Gastroesophageal sphincter (tissue), 4 donors: ENCODE results near the gene VSTM2L. TPM values are rescaled to one million over a fixed set of nuclear protein-coding genes. Genes with fewer than 3 reads are reported as not detected.

ENCODE experiments used
- ATAC-seq: fragments of 150-250 bp; one replicate; pipeline ENCODE4 v1.9.1; 2016; ENCODE audit warnings: mild to moderate bottlenecking, moderate library complexity
- H3K27ac ChIP-seq, 4 donors: fragments of 200-600 bp; sonication (generic) in 3 of 4; 1 replicate in 3 of 4; 2 replicates in 1 of 4; pipeline ENCODE4 v1.5.1; 2016 to 2019
- H3K27me3 ChIP-seq: fragments of 200-600 bp; sonication (generic); one replicate; pipeline ENCODE4 v1.5.1; 2019
- H3K36me3 ChIP-seq, 2 donors: fragments of 200-600 bp; sonication (generic); one replicate each; pipeline ENCODE4 v1.5.1; 2019; ENCODE audit warnings: control low read depth in 1 of 2
- H3K4me1 ChIP-seq, 3 donors: fragments of 200-600 bp; sonication (generic); 1 replicate in 2 of 3; 2 replicates in 1 of 3; pipeline ENCODE4 v1.5.1; 2016 to 2019; ENCODE audit warnings: control low read depth in 2 of 3
- H3K4me3 ChIP-seq, 2 donors: fragments of 200-600 bp; sonication (generic); one replicate each; pipeline ENCODE4 v1.5.1; 2019; ENCODE audit warnings: mild to moderate bottlenecking in 1 of 2, moderate library complexity in 1 of 2
- H3K9me3 ChIP-seq, 3 donors: fragments of 200-600 bp; sonication (generic); one replicate each; pipeline ENCODE4 v1.5.1; 2017 to 2019; ENCODE audit warnings: control low read depth in 2 of 3
- EP300 ChIP-seq: sonication (generic); formaldehyde crosslinking; IDR thresholded peaks from one replicate; pipeline ENCODE4 v1.6.1; 2017; ENCODE audit warnings: antibody characterized with exemption, mild to moderate bottlenecking
- POLR2A ChIP-seq, 2 donors: fragments of 450-650 bp; IDR thresholded peaks; one replicate each; pipeline ENCODE4 v1.6.1; 2017; ENCODE audit warnings: antibody characterized with exemption in 2 of 2, mild to moderate bottlenecking in 2 of 2, moderate library complexity in 1 of 2
- POLR2AphosphoS5 ChIP-seq: sonication (generic); formaldehyde crosslinking; IDR thresholded peaks from one replicate; pipeline ENCODE4 v1.6.1; 2017; ENCODE audit warnings: antibody characterized with exemption
- WGBS, 2 donors: methylation state at CpG; one replicate each; pipeline ENCODE4 v1.1.5; 2018; ENCODE audit warnings: low coverage in 1 of 2; 5-methylcytosine and 5-hydroxymethylcytosine counted together
- total RNA-seq, 4 donors: library from RNA; depleted of rRNA; stranded (reverse); fragments of >200 nt; gene quantifications; one replicate each; pipeline ENCODE4 v1.1.0, GENCODE V29; 2016
- TF ChIP-seq, protein P1 (sequence below), 4 experiments: fragments of 200-600 bp in 2 of 4; fragments of 450-650 bp in 2 of 4; sonication (generic) in 1 of 4; IDR thresholded peaks; one replicate each; pipeline ENCODE4 v1.5.1; 2017 to 2019; ENCODE audit warnings: antibody characterized with exemption in 4 of 4, mild to moderate bottlenecking in 2 of 4, moderate library complexity in 2 of 4

VSTM2L gene
- total RNA-seq, 4 donors from 2014 or later, result 0.94 to 8.5 (median 7.0) TPM

- TF ChIP-seq EP300, result no peak
- TF ChIP-seq, protein P1, sequence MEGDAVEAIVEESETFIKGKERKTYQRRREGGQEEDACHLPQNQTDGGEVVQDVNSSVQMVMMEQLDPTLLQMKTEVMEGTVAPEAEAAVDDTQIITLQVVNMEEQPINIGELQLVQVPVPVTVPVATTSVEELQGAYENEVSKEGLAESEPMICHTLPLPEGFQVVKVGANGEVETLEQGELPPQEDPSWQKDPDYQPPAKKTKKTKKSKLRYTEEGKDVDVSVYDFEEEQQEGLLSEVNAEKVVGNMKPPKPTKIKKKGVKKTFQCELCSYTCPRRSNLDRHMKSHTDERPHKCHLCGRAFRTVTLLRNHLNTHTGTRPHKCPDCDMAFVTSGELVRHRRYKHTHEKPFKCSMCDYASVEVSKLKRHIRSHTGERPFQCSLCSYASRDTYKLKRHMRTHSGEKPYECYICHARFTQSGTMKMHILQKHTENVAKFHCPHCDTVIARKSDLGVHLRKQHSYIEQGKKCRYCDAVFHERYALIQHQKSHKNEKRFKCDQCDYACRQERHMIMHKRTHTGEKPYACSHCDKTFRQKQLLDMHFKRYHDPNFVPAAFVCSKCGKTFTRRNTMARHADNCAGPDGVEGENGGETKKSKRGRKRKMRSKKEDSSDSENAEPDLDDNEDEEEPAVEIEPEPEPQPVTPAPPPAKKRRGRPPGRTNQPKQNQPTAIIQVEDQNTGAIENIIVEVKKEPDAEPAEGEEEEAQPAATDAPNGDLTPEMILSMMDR (IDR thresholded peaks at IDR 0.05), result no peak
- TF ChIP-seq POLR2AphosphoS5, result no peak
- TF ChIP-seq POLR2A (IDR thresholded peaks at IDR 0.05), result no peak
- Histone ChIP-seq H3K9me3 (no peaks in the 10 kb centered on the region), H3K36me3 (no peaks in the 10 kb centered on the region), H3K27ac (no peak overlapping the region), H3K27me3 (no peaks in the 10 kb centered on the region), H3K4me3 (no peak overlapping the region), H3K4me1 (no peaks in the 10 kb centered on the region)
- ATAC-seq, result no peak
- WGBS, 2 donors, result 94 to 100% methylated on average over 1 to 3 of the region's 8 CpGs
Measured at GRCh38 chr20:37932074-37932473, 29.1 kb downstream of the VSTM2L start.

GRCh38 chr20:37932919-37933318 is 30.0 kb downstream of the VSTM2L start:
- Histone ChIP-seq H3K9me3 (no peaks in the 10 kb centered on the region), H3K36me3 (no peaks in the 10 kb centered on the region), H3K27me3 (no peaks in the 10 kb centered on the region), H3K27ac (no peak overlapping the region), H3K4me1 (no peaks in the 10 kb centered on the region), H3K4me3 (no peak overlapping the region)
- ATAC-seq, result no peak
- WGBS, 2 donors, result 50 to 64% methylated on average over 3 of the region's 4 CpGs
- TF ChIP-seq POLR2AphosphoS5, result no peak
- no peak for TF ChIP-seq EP300
- TF ChIP-seq, protein P1 (IDR thresholded peaks at IDR 0.05), result no peak
- TF ChIP-seq POLR2A (IDR thresholded peaks at IDR 0.05), result no peak

DNA sequence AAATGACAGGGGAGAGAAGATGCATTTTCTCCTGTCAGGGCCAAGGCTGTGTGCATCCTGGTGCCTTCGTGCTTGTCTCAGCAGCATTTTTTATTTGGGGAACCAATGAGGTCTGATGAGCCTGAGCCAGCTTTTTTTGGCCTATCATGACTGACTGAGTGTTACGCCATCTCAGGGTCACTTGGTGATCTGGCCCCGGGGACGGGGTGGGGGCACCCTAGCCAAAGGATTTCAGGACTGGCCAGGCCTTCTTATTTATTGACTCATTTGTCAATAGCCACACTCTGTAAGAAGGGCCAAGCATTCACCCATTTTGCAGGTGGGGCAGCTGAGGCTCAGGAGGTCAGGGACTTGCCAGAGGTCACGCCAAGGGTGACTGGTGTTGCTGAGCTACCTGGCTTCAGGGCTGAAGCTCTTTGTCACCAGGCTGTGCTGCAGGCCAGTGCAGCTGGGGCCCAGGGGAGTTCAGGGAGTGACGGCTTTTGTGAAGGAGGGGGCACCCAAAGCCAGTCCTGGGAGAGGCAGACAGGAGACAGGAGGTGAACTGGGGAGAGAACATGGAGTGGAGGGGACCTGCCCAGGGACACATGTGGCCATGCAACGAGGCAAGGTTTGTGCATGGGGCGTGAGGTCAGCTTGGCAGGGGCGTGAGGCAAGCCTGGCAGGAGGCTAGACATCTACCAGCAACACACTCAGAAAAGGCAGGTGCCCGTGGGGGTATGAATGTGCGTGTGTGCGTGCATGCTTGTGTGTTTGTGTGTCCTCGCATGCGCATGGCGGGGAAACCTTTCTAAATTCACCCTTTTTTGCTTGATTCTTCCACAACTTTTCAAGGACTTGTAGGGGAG is 31.1 kb downstream of the VSTM2L start:
- H3K27me3 ChIP-seq, result no peaks in the 10 kb centered on the region
- WGBS, 2 donors, result 85 to 93% methylated on average over 8 to 11 of the region's 15 CpGs
- H3K36me3 ChIP-seq, result no peaks in the 10 kb centered on the region
- ATAC-seq, result no peak
- no peak overlapping the region for H3K4me3 ChIP-seq
- no peaks in the 10 kb centered on the region for H3K9me3 ChIP-seq
- H3K27ac ChIP-seq, result no peak overlapping the region
- no peaks in the 10 kb centered on the region for H3K4me1 ChIP-seq
- no peak for TF ChIP-seq POLR2AphosphoS5
- no peak for TF ChIP-seq POLR2A (IDR thresholded peaks at IDR 0.05)
- TF ChIP-seq EP300, result no peak
- TF ChIP-seq, protein P1 (IDR thresholded peaks at IDR 0.05), result no peak

GRCh38 chr20:37934634-37935375 is 31.9 kb downstream of the VSTM2L start:
- H3K27ac ChIP-seq, result no peak overlapping the region
- TF ChIP-seq POLR2AphosphoS5, result no peak
- TF ChIP-seq EP300, result no peak
- no peak for TF ChIP-seq POLR2A (IDR thresholded peaks at IDR 0.05)
- TF ChIP-seq, protein P1 (IDR thresholded peaks at IDR 0.05), result no peak
- ATAC-seq, result no peak
- no peaks in the 10 kb centered on the region for H3K4me1 ChIP-seq
- WGBS, 2 donors, result 57 to 87% methylated on average over 3 to 6 of the region's 14 CpGs
- no peaks in the 10 kb centered on the region for H3K9me3 ChIP-seq
- H3K4me3 ChIP-seq, result no peak overlapping the region
- H3K27me3 ChIP-seq, result no peaks in the 10 kb centered on the region
- H3K36me3 ChIP-seq, result no peaks in the 10 kb centered on the region
